HepG2 (cell line): Measurements from ENCODE around the gene CCL27. TPM values are rescaled to one million over a fixed set of nuclear protein-coding genes. Genes with fewer than 3 reads are reported as not detected.

Source experiments
- BRD4 ChIP-seq: sonication (generic); formaldehyde crosslinking; IDR thresholded peaks from 2 replicates; pipeline ENCODE4 v1.4.0; 2020; ENCODE audit warnings: missing genetic modification reagents
- HNRNPK ChIP-seq: fragments of 200-400 bp; formaldehyde crosslinking; IDR thresholded peaks from 2 replicates; pipeline ENCODE4 v1.6.1; 2018; ENCODE audit warnings: low read length, low read depth, moderate library complexity, mild to moderate bottlenecking; ENCODE audit not compliant: poor library complexity, severe bottlenecking
- IRX3 ChIP-seq: sonication (generic); formaldehyde crosslinking; IDR thresholded peaks from 2 replicates; pipeline ENCODE4 v1.8.1; 2023; ENCODE audit warnings: mild to moderate bottlenecking, low read depth, missing genetic modification reagents, borderline replicate concordance
- JUND ChIP-seq: sonication (generic); formaldehyde crosslinking; IDR thresholded peaks from 2 replicates; pipeline ENCODE4 v1.8.0; 2022; ENCODE audit warnings: mild to moderate bottlenecking, missing genetic modification reagents
- MEF2D ChIP-seq: sonication (generic); formaldehyde crosslinking; IDR thresholded peaks from 2 replicates; pipeline ENCODE4 v1.5.1; 2020; ENCODE audit warnings: mild to moderate bottlenecking, missing genetic modification reagents
- MXI1 ChIP-seq: IDR thresholded peaks from 3 replicates; pipeline ENCODE4 v1.6.1; 2012; ENCODE audit warnings: low read depth, low read length, inconsistent platforms, borderline replicate concordance
- SP5 ChIP-seq: IDR thresholded peaks from 2 replicates; pipeline ENCODE4 v1.6.1; 2016; ENCODE audit warnings: low read depth, borderline replicate concordance
- ZFP36 ChIP-seq: fragments of 150-350 bp; IDR thresholded peaks from 2 replicates; pipeline ENCODE4 v1.6.1; 2018; ENCODE audit warnings: borderline replicate concordance, low read length, low read depth; ENCODE audit not compliant: partially characterized antibody
- ZNF367 ChIP-seq: sonication (generic); formaldehyde crosslinking; IDR thresholded peaks from 2 replicates; pipeline ENCODE4 v1.4.0; 2020; ENCODE audit warnings: missing genetic modification reagents, borderline replicate concordance
- ZNF510 ChIP-seq: sonication (generic); formaldehyde crosslinking; IDR thresholded peaks from 2 replicates; pipeline ENCODE4 v1.4.0; 2020; ENCODE audit warnings: low read depth, mild to moderate bottlenecking, missing genetic modification reagents
- ZNF598 ChIP-seq: sonication (generic); formaldehyde crosslinking; IDR thresholded peaks from 2 replicates; pipeline ENCODE4 v1.5.1; 2020; ENCODE audit warnings: mild to moderate bottlenecking, missing genetic modification reagents, borderline replicate concordance
- ZNF749 ChIP-seq: sonication (generic); formaldehyde crosslinking; IDR thresholded peaks from 2 replicates; pipeline ENCODE4 v1.8.0; 2022; ENCODE audit warnings: mild to moderate bottlenecking, missing genetic modification reagents, moderate library complexity, borderline replicate concordance
- polyA plus RNA-seq, 8 experiments: library from polyadenylated mRNA; depleted of rRNA in 3 of 8; stranded (reverse) in 7 of 8; unstranded in 1 of 8; fragments of >200 nt; fragmentation: Illumina TruSeq in 4 of 8; extraction: Trizol in 4 of 8; gene quantifications; 2 replicates each; pipeline versions ENCODE4 v1.2.1 to v1.2.3, GENCODE V29; 2011 to 2016; ENCODE audit warnings: low read depth in 4 of 8, missing spikeins in 1 of 8, mixed read lengths in 1 of 8; ENCODE audit not compliant: insufficient read depth in 1 of 8
- total RNA-seq, 5 experiments: library from RNA; depleted of rRNA; stranded (reverse); fragments of >200 nt; fragmentation: Illumina TruSeq; extraction: Trizol; gene quantifications; 2 replicates each; pipeline ENCODE4 v1.2.3, GENCODE V29; 2016; ENCODE audit warnings: low read depth in 1 of 5
- TF ChIP-seq, protein P1 (sequence below), 2 experiments: sonication (generic) in 1 of 2; formaldehyde crosslinking in 1 of 2; IDR thresholded peaks; 2 replicates each; pipeline versions ENCODE4 v1.6.1 to v1.9.0; 2014 to 2022; ENCODE audit warnings: antibody characterized with exemption in 1 of 2, borderline replicate concordance in 1 of 2, inconsistent platforms in 1 of 2, low read depth in 1 of 2, missing genetic modification reagents in 1 of 2
- TF ChIP-seq, protein P2 (sequence below): sonication (generic); formaldehyde crosslinking; IDR thresholded peaks from 2 replicates; pipeline ENCODE4 v1.4.0; 2020; ENCODE audit warnings: missing genetic modification reagents
- TF ChIP-seq, protein P3 (sequence below): sonication (generic); formaldehyde crosslinking; conservative IDR thresholded peaks from 2 replicates; pipeline ENCODE4 v1.4.0; 2020; ENCODE audit warnings: mild to moderate bottlenecking, missing genetic modification reagents, moderate library complexity

The CCL27 gene
- total and polyA plus RNA-seq, 2 of the 13 experiments (the other 11 are each of a cell fraction or from before 2014, with no cell fraction given): not detected

DNA sequence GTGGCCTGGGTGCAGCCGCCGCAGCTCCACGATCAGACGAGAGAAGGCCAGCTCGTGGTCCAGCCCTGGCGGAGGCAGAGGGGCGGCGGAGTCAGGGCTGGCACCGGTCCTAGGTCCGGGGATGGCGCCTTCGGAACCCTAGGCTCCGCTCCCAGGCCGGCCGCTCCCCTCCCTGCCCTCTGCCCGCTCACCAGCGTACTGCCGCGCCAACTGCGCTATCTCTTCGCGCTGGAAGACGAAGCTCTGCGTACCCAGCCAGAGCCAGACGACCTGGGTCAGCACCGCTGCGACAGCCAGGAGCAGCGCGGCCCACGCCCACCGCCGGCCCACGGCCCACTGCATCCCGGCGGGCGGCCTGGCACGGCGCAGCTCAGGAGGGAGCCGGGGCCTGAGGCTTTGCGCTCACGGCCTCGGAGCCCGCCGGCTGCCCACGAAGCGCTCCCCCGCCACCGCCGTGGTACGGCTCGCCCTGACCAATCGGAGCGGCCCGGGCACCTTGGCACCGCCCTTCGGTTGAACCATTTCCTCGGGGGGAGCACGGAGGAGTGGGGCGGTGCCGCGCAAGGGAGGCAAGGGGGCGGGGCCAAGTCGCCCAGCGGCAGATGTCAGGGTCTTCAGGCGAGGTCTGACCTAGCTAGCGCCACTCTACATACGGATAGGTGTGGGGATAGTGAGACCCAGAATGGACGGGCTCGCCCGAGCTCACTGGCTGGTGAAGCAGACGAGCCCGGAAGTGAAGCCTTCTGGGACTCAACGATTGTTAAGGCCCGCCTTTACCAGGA is 24.9 kb downstream of the CCL27 start, which contains the start of gene SIGMAR1 (continued):
- TF ChIP-seq, protein P1, sequence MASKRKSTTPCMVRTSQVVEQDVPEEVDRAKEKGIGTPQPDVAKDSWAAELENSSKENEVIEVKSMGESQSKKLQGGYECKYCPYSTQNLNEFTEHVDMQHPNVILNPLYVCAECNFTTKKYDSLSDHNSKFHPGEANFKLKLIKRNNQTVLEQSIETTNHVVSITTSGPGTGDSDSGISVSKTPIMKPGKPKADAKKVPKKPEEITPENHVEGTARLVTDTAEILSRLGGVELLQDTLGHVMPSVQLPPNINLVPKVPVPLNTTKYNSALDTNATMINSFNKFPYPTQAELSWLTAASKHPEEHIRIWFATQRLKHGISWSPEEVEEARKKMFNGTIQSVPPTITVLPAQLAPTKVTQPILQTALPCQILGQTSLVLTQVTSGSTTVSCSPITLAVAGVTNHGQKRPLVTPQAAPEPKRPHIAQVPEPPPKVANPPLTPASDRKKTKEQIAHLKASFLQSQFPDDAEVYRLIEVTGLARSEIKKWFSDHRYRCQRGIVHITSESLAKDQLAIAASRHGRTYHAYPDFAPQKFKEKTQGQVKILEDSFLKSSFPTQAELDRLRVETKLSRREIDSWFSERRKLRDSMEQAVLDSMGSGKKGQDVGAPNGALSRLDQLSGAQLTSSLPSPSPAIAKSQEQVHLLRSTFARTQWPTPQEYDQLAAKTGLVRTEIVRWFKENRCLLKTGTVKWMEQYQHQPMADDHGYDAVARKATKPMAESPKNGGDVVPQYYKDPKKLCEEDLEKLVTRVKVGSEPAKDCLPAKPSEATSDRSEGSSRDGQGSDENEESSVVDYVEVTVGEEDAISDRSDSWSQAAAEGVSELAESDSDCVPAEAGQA (IDR thresholded peaks at IDR 0.05; ENCODE audit: low read depth): peak; percentile 39; the same call in 1 of the 2 replicates
- TF ChIP-seq, protein P1 (CRISPR knock-in tag; IDR thresholded peaks at IDR 0.05; ENCODE audit: borderline replicate concordance): no peak
- TF ChIP-seq HNRNPK (no peak), ZNF598 (CRISPR knock-in tag) (peak; percentile 5; the same call in 1 of the 2 replicates), MXI1 (peak; percentile 23; the same call in 1 of the 3 replicates), ZNF367 (CRISPR knock-in tag) (no peak; the same call in 1 of the 2 replicates), ZNF749 (CRISPR knock-in tag) (peak; percentile 72; the same call in 1 of the 2 replicates), MEF2D (CRISPR knock-in tag) (peak; percentile 49), SP5 (CRISPR knock-in tag) (peak; percentile 60), JUND (0 out of 2 replicates have a peak, but pooled peaks have one; percentile 0), ZNF510 (CRISPR knock-in tag) (peak; percentile 45; the same call in 1 of the 2 replicates), IRX3 (peak; percentile 82), ZFP36 (no peak), BRD4 (CRISPR knock-in tag) (peak; percentile 32; the same call in 1 of the 2 replicates)
- TF ChIP-seq, protein P2, sequence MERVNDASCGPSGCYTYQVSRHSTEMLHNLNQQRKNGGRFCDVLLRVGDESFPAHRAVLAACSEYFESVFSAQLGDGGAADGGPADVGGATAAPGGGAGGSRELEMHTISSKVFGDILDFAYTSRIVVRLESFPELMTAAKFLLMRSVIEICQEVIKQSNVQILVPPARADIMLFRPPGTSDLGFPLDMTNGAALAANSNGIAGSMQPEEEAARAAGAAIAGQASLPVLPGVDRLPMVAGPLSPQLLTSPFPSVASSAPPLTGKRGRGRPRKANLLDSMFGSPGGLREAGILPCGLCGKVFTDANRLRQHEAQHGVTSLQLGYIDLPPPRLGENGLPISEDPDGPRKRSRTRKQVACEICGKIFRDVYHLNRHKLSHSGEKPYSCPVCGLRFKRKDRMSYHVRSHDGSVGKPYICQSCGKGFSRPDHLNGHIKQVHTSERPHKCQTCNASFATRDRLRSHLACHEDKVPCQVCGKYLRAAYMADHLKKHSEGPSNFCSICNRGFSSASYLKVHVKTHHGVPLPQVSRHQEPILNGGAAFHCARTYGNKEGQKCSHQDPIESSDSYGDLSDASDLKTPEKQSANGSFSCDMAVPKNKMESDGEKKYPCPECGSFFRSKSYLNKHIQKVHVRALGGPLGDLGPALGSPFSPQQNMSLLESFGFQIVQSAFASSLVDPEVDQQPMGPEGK (CRISPR knock-in tag): peak; percentile 61; the same call in 1 of the 2 replicates
- TF ChIP-seq, protein P3, sequence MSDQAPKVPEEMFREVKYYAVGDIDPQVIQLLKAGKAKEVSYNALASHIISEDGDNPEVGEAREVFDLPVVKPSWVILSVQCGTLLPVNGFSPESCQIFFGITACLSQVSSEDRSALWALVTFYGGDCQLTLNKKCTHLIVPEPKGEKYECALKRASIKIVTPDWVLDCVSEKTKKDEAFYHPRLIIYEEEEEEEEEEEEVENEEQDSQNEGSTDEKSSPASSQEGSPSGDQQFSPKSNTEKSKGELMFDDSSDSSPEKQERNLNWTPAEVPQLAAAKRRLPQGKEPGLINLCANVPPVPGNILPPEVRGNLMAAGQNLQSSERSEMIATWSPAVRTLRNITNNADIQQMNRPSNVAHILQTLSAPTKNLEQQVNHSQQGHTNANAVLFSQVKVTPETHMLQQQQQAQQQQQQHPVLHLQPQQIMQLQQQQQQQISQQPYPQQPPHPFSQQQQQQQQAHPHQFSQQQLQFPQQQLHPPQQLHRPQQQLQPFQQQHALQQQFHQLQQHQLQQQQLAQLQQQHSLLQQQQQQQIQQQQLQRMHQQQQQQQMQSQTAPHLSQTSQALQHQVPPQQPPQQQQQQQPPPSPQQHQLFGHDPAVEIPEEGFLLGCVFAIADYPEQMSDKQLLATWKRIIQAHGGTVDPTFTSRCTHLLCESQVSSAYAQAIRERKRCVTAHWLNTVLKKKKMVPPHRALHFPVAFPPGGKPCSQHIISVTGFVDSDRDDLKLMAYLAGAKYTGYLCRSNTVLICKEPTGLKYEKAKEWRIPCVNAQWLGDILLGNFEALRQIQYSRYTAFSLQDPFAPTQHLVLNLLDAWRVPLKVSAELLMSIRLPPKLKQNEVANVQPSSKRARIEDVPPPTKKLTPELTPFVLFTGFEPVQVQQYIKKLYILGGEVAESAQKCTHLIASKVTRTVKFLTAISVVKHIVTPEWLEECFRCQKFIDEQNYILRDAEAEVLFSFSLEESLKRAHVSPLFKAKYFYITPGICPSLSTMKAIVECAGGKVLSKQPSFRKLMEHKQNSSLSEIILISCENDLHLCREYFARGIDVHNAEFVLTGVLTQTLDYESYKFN (CRISPR knock-in tag): peak; percentile 14; the same call in 1 of the 2 replicates
